Cardiac muscle cell (in vitro differentiated cells and primary cell): Measurements from ENCODE around the gene FGF12. TPM values are rescaled to one million over a fixed set of nuclear protein-coding genes. Genes with fewer than 3 reads are reported as not detected.

Source experiments
- DNase-seq, 2 donors: peaks; one replicate each; pipeline versions ENCODE4 v3.0.0 to v3.0.0-alpha.2; 2010 to 2017; ENCODE audit warnings: low read depth in 1 of 2, low spot score in 1 of 2
- H3K27ac ChIP-seq: fragments of 200-600 bp; sonication (generic); 2 replicates; pipeline ENCODE4 v1.5.1; 2016
- H3K27me3 ChIP-seq: fragments of 200-600 bp; sonication (generic); 2 replicates; pipeline ENCODE4 v1.6.0; 2016; ENCODE audit warnings: control low read depth
- H3K36me3 ChIP-seq: fragments of 200-600 bp; sonication (generic); 2 replicates; pipeline ENCODE4 v1.5.1; 2016; ENCODE audit warnings: control low read depth
- H3K4me1 ChIP-seq: fragments of 200-600 bp; sonication (generic); 2 replicates; pipeline ENCODE4 v1.8.1; 2017; ENCODE audit warnings: low read depth, mild to moderate bottlenecking, mixed run types
- H3K4me3 ChIP-seq: fragments of 200-600 bp; sonication (generic); 2 replicates; pipeline ENCODE4 v1.5.1; 2016; ENCODE audit warnings: mild to moderate bottlenecking
- H3K9me3 ChIP-seq: fragments of 200-600 bp; sonication (generic); 2 replicates; pipeline ENCODE4 v1.5.1; 2017; ENCODE audit warnings: low read depth, mild to moderate bottlenecking, control low read depth
- CTCF ChIP-seq: IDR thresholded peaks from 2 replicates; pipeline ENCODE4 v1.5.1; 2012; ENCODE audit warnings: low read depth, mild to moderate bottlenecking, low read length
- polyA plus RNA-seq: library from polyadenylated mRNA; unstranded; fragments of >200 nt; fragmentation: Nextera tagmentation; extraction: Ambion mirVana; gene quantifications from 2 replicates; pipeline ENCODE4 v1.2.1, GENCODE V29; 2016
- total RNA-seq: library from RNA; depleted of rRNA; stranded (reverse); fragments of >200 nt; gene quantifications from 2 replicates; pipeline ENCODE4 v1.2.3, GENCODE V29; 2016

Gene FGF12
- total and polyA plus RNA-seq, 2 experiments from 2014 or later: 1.2 to 1.7 TPM

DNA sequence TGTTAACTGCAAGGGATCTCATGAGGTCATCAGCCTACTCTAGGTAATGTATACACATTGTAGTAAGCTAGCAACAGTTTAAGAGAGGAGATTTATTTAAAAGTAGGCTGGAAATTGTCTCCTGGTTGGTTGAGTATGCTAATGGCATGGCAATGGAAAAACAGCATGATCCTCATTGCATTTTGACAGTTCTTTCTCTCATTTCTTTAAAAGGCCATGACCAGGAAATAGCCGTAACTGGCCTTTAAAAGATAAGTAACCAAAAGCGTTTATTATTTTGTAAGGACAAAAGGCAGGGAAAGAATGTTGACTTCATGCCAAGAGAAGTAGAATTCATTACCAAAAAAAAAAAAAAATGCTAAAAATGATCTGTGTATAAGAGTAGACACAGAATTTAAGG, 310.3 kb downstream of the FGF12 start:
- no peak for TF ChIP-seq CTCF
- no peak overlapping the region for H3K4me3 ChIP-seq

DNA sequence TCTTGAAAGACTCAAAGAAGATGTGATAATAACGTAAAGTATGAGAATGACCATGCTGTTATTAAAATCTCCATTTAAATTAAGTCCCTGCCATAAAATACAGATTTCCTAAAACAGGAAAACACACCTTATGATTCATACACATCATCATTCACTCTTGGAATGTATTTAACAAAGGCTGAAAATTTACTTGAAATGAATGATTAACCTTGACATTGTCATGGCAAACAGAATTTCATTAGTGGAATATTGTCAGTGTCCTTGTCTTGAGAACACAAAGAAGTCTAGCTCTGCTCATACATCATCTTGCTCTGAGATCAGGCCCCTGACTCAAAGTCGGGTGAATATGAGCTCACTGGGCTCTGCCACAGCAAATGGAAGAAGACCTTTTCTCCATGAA, 313.9 kb downstream of the FGF12 start:
- no peaks in the 10 kb centered on the region for H3K36me3 ChIP-seq
- no peak for TF ChIP-seq CTCF
- H3K9me3 ChIP-seq: no peaks in the 10 kb centered on the region
- no peak overlapping the region for H3K4me3 ChIP-seq
- no peaks in the 10 kb centered on the region for H3K4me1 ChIP-seq
- H3K27ac ChIP-seq: no peak overlapping the region
- no peak for DNase-seq
- peaks cover 40% of the 10 kb centered on the region for H3K27me3 ChIP-seq

More for the DNA sequence above, 310.3 kb downstream of the FGF12 start:
- H3K27me3 ChIP-seq: peaks cover 5% of the 10 kb centered on the region
- no peaks in the 10 kb centered on the region for H3K9me3 ChIP-seq
- no peaks in the 10 kb centered on the region for H3K4me1 ChIP-seq
- peak in 1 of 2 donors; percentile 70 for DNase-seq
- H3K36me3 ChIP-seq: no peaks in the 10 kb centered on the region
- H3K27ac ChIP-seq: no peak overlapping the region

DNA sequence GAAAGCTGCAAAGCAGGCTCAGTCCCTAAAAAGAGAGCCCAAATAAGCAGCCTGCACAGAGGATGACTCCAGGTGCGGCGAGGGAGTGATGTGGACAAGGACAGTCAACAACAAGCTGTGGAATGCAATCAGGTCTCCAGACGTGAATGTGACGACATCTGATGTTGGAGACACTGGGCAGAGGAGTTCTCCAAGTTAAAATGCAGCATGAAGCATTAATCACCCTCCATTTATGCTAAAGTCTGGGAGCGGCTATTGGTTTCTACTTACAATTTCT, 316.7 kb downstream of the FGF12 start:
- no peaks in the 10 kb centered on the region for H3K36me3 ChIP-seq
- no peaks in the 10 kb centered on the region for H3K4me1 ChIP-seq
- peaks cover 59% of the 10 kb centered on the region for H3K27me3 ChIP-seq
- H3K27ac ChIP-seq: no peak overlapping the region
- H3K4me3 ChIP-seq: no peak overlapping the region
- no peak for DNase-seq
- no peak for TF ChIP-seq CTCF
- H3K9me3 ChIP-seq: no peaks in the 10 kb centered on the region

GRCh38 chr3:192409838-192410683, 317.3 kb downstream of the FGF12 start:
- Histone ChIP-seq H3K9me3 (no peaks in the 10 kb centered on the region), H3K27ac (no peak overlapping the region), H3K4me1 (no peaks in the 10 kb centered on the region), H3K27me3 (peaks cover 59% of the 10 kb centered on the region), H3K36me3 (no peaks in the 10 kb centered on the region), H3K4me3 (peak overlapping the region; percentile 55)
- TF ChIP-seq CTCF: peak; percentile 3
- peak; percentile 38 to 52 for DNase-seq

DNA sequence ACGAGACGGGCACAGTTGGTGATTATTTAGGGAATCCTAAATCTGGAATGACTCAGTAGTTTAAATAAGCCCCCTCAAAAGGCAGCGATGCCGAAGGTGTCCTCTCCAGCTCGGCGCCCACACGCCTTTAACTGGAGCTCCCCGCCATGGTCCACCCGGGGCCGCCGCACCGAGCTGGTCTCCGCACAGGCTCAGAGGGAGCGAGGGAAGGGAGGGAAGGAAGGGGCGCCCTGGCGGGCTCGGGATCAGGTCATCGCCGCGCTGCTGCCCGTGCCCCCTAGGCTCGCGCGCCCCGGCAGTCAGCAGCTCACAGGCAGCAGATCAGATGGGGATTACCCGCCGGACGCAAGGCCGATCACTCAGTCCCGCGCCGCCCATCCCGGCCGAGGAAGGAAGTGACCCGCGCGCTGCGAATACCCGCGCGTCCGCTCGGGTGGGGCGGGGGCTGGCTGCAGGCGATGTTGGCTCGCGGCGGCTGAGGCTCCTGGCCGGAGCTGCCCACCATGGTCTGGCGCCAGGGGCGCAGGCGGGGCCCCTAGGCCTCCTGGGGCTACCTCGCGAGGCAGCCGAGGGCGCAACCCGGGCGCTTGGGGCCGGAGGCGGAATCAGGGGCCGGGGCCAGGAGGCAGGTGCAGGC, 318.0 kb downstream of the FGF12 start:
- H3K4me3 ChIP-seq: peak overlapping the region; percentile 55
- peaks cover 59% of the 10 kb centered on the region for H3K27me3 ChIP-seq
- no peaks in the 10 kb centered on the region for H3K9me3 ChIP-seq
- H3K4me1 ChIP-seq: no peaks in the 10 kb centered on the region
- no peak for TF ChIP-seq CTCF
- H3K36me3 ChIP-seq: no peaks in the 10 kb centered on the region
- no peak overlapping the region for H3K27ac ChIP-seq
- peak; percentile 44 to 52 for DNase-seq
